Keratinocyte (primary cell): Measurements from ENCODE around the gene MOK. TPM values are rescaled to one million over a fixed set of nuclear protein-coding genes. Genes with fewer than 3 reads are reported as not detected.

Experiments used
- DNase-seq: peaks from one replicate; pipeline ENCODE4 v3.0.0-alpha.2; 2011; ENCODE audit warnings: low read depth, missing footprints, low spot score
- FAIRE-seq: peaks from 2 replicates; lab custom pipeline; 2011; peaks lifted over from hg19 to GRCh38; lab: Jason Lieb, UNC
- H2AFZ ChIP-seq: 2 replicates; pipeline ENCODE4 v1.6.0; 2012; ENCODE audit warnings: low read length, control low read depth, inconsistent platforms; ENCODE audit not compliant: control insufficient read depth
- H3K27ac ChIP-seq: 2 replicates; pipeline ENCODE4 v1.5.1; 2011; ENCODE audit warnings: low read length; ENCODE audit not compliant: control insufficient read depth, insufficient read depth
- H3K27me3 ChIP-seq: 3 replicates; pipeline ENCODE4 v1.6.0; 2011; ENCODE audit warnings: low read length; ENCODE audit not compliant: control insufficient read depth, insufficient read depth; ENCODE audit errors: extremely low read depth
- H3K36me3 ChIP-seq, 2 experiments: 2 replicates in 1 of 2; 3 replicates in 1 of 2; pipeline ENCODE4 v1.5.1; 2011; ENCODE audit warnings: low read length in 2 of 2, mild to moderate bottlenecking in 1 of 2; ENCODE audit not compliant: control insufficient read depth in 2 of 2, insufficient read depth in 2 of 2; ENCODE audit errors: extremely low read depth in 1 of 2
- H3K4me1 ChIP-seq: 3 replicates; pipeline ENCODE4 v1.5.1; 2011; ENCODE audit warnings: low read length; ENCODE audit not compliant: control insufficient read depth, insufficient read depth; ENCODE audit errors: extremely low read depth
- H3K4me2 ChIP-seq: 3 replicates; pipeline ENCODE4 v1.6.0; 2011; ENCODE audit warnings: low read depth, low read length; ENCODE audit not compliant: control insufficient read depth, insufficient read depth; ENCODE audit errors: extremely low read depth
- H3K4me3 ChIP-seq, 3 experiments: fragments of 200-600 bp in 1 of 3; sonication (generic) in 1 of 3; 2 replicates in 2 of 3; 3 replicates in 1 of 3; pipeline ENCODE4 v1.5.1; 2011 to 2016; ENCODE audit warnings: low read length in 3 of 3, mild to moderate bottlenecking in 3 of 3, control low read depth in 2 of 3, inconsistent platforms in 1 of 3, low read depth in 1 of 3, mixed read lengths in 1 of 3, mixed run types in 1 of 3, moderate library complexity in 1 of 3; ENCODE audit not compliant: control insufficient read depth in 2 of 3, insufficient read depth in 2 of 3; ENCODE audit errors: extremely low read depth in 1 of 3
- H3K79me2 ChIP-seq: 2 replicates; pipeline ENCODE4 v1.6.0; 2012; ENCODE audit warnings: low read length; ENCODE audit not compliant: control insufficient read depth, insufficient read depth
- H3K9ac ChIP-seq: 3 replicates; pipeline ENCODE4 v1.6.0; 2011; ENCODE audit warnings: low read length; ENCODE audit not compliant: control insufficient read depth, insufficient read depth; ENCODE audit errors: extremely low read depth
- H3K9me1 ChIP-seq: 3 replicates; pipeline ENCODE4 v1.6.0; 2011; ENCODE audit warnings: low read length; ENCODE audit not compliant: control insufficient read depth, insufficient read depth; ENCODE audit errors: extremely low read depth
- H3K9me3 ChIP-seq: 2 replicates; pipeline ENCODE4 v1.5.1; 2012; ENCODE audit warnings: low read depth, low read length; ENCODE audit not compliant: control insufficient read depth
- H4K20me1 ChIP-seq: 3 replicates; pipeline ENCODE4 v1.6.0; 2011; ENCODE audit warnings: low read length; ENCODE audit not compliant: control insufficient read depth, insufficient read depth; ENCODE audit errors: extremely low read depth
- CTCF ChIP-seq, 3 experiments: IDR thresholded peaks in 1 of 3; conservative IDR thresholded peaks in 1 of 3; optimal IDR thresholded peaks in 1 of 3; 2 replicates in 2 of 3; 3 replicates in 1 of 3; pipeline versions ENCODE3 to v1.5.1; 2011; ENCODE audit warnings: low read length in 3 of 3, mild to moderate bottlenecking in 3 of 3, moderate library complexity in 2 of 3, control low read depth in 1 of 3, inconsistent platforms in 1 of 3; ENCODE audit not compliant: insufficient read depth in 2 of 3; ENCODE audit errors: extremely low read depth in 1 of 3
- EZH2 ChIP-seq: IDR thresholded peaks from one replicate; pipeline ENCODE4 v1.6.1; 2012; ENCODE audit warnings: inconsistent platforms, mild to moderate bottlenecking, low read length, moderate library complexity
- dilution Hi-C: fragments of 300-500 bp; cut with MboI; formaldehyde crosslinking; loops from one replicate; pipeline ENCODE4 v1.7.0; 2020; ENCODE audit warnings: low sequenced_read_pairs; ENCODE audit not compliant: extremely low pct_ligation_motif_present
- polyA plus RNA-seq, 5 experiments: library from polyadenylated mRNA; depleted of rRNA in 3 of 5; stranded (reverse) in 3 of 5; stranded (forward) in 1 of 5; unstranded in 1 of 5; fragments of >200 nt; gene quantifications; 1 replicate in 1 of 5; 2 replicates in 3 of 5; 3 replicates in 1 of 5; pipeline versions ENCODE4 v1.2.1 to v1.2.3, GENCODE V29; 2011 to 2012; ENCODE audit warnings: missing spikeins in 2 of 5, low read depth in 1 of 5, low replicate concordance in 1 of 5

MOK gene
- polyA plus RNA-seq, 1 donor (not counting 4 experiments of a cell fraction or from before 2014, with no cell fraction given): 38.1 TPM

- H2AFZ ChIP-seq: no peak overlapping the region
- H3K4me1 ChIP-seq: peaks cover 18% of the 10 kb centered on the region
- H3K36me3 ChIP-seq: peaks cover 8% of the 10 kb centered on the region in 2 experiments
- no peaks in the 10 kb centered on the region for H4K20me1 ChIP-seq
- H3K79me2 ChIP-seq: peaks cover 9% of the 10 kb centered on the region
- H3K27me3 ChIP-seq: no peaks in the 10 kb centered on the region
- no peak overlapping the region for H3K27ac ChIP-seq
- TF ChIP-seq CTCF (optimal IDR thresholded peaks at IDR 0.05 in 1 of 3, IDR thresholded peaks at IDR 0.05 in 1 of 3, conservative IDR thresholded peaks at IDR 0.05 in 1 of 3; ENCODE audit: extremely low read depth in 1 of 3, insufficient read depth in 2 of 3, low read length in 3 of 3): peak; percentile 60 to 84 (median 78)
- no peak for TF ChIP-seq EZH2
- H3K4me3 ChIP-seq: no peak overlapping the region
- dilution Hi-C loops: no loop called here
- H3K4me2 ChIP-seq: no peak overlapping the region
- no peak overlapping the region for H3K9ac ChIP-seq
- H3K9me1 ChIP-seq: no peaks in the 10 kb centered on the region
- FAIRE-seq (peak; percentile 23), DNase-seq (no peak)
- H3K9me3 ChIP-seq: no peaks in the 10 kb centered on the region
Measured at GRCh38 chr14:102323102-102323501, 18.1 kb upstream of the MOK start.

GRCh38 chr14:102321456-102322422 is 16.8 kb upstream of the MOK start:
- no peak overlapping the region for H3K4me3 ChIP-seq
- peaks cover 9% of the 10 kb centered on the region for H3K79me2 ChIP-seq
- dilution Hi-C loops: no loop called here
- H3K27ac ChIP-seq: no peak overlapping the region
- peaks cover 27% of the 10 kb centered on the region for H3K4me1 ChIP-seq
- H3K9me1 ChIP-seq: no peaks in the 10 kb centered on the region
- TF ChIP-seq EZH2 (no peak), CTCF (optimal IDR thresholded peaks at IDR 0.05 in 1 of 3, IDR thresholded peaks at IDR 0.05 in 1 of 3, conservative IDR thresholded peaks at IDR 0.05 in 1 of 3; ENCODE audit: extremely low read depth in 1 of 3, insufficient read depth in 2 of 3, low read length in 3 of 3) (no peak)
- DNase-seq (no peak), FAIRE-seq (no peak)
- no peak overlapping the region for H2AFZ ChIP-seq
- H3K27me3 ChIP-seq: no peaks in the 10 kb centered on the region
- no peaks in the 10 kb centered on the region for H3K9me3 ChIP-seq
- peaks cover 8% of the 10 kb centered on the region in 2 experiments for H3K36me3 ChIP-seq
- no peak overlapping the region for H3K9ac ChIP-seq
- no peaks in the 10 kb centered on the region for H4K20me1 ChIP-seq
- H3K4me2 ChIP-seq: no peak overlapping the region
